Loucy (cell line): ENCODE measurements around the gene LRIG1.

ENCODE experiments used
- H2AFZ ChIP-seq: fragments of 200-600 bp; sonication (generic); 2 replicates; pipeline ENCODE4 v1.6.0; 2016; ENCODE audit warnings: antibody characterized with exemption, mild to moderate bottlenecking, low read length, moderate library complexity
- H3F3A ChIP-seq: fragments of 200-600 bp; 2 replicates; pipeline ENCODE4 v1.6.0; 2016; ENCODE audit warnings: antibody characterized with exemption, low read depth, mild to moderate bottlenecking
- H3K27me3 ChIP-seq: fragments of 200-600 bp; sonication (generic); 2 replicates; pipeline ENCODE4 v1.6.1; 2014; ENCODE audit warnings: low read length, mild to moderate bottlenecking; ENCODE audit not compliant: insufficient read depth, poor library complexity, severe bottlenecking
- H3K36me3 ChIP-seq: fragments of 200-600 bp; sonication (generic); 2 replicates; pipeline ENCODE4 v1.6.1; 2016; ENCODE audit warnings: low read length; ENCODE audit not compliant: insufficient read depth
- H3K4me1 ChIP-seq: fragments of 200-600 bp; sonication (generic); 2 replicates; pipeline ENCODE4 v1.5.1; 2014; ENCODE audit warnings: low read length, mild to moderate bottlenecking; ENCODE audit not compliant: insufficient read depth, poor library complexity, severe bottlenecking
- H3K4me2 ChIP-seq: fragments of 200-600 bp; sonication (generic); 2 replicates; pipeline ENCODE4 v1.6.0; 2014; ENCODE audit warnings: antibody characterized with exemption, low read length, low read depth, mild to moderate bottlenecking; ENCODE audit not compliant: poor library complexity, severe bottlenecking
- H3K4me3 ChIP-seq: fragments of 200-600 bp; sonication (generic); 2 replicates; pipeline ENCODE4 v1.5.1; 2014; ENCODE audit warnings: low read length, mild to moderate bottlenecking, mixed read lengths; ENCODE audit not compliant: poor library complexity, severe bottlenecking
- H3K79me2 ChIP-seq: fragments of 200-600 bp; sonication (generic); 2 replicates; pipeline ENCODE4 v1.6.1; 2014; ENCODE audit warnings: low read length; ENCODE audit not compliant: insufficient read depth
- H3K9ac ChIP-seq: fragments of 200-600 bp; sonication (generic); 2 replicates; pipeline ENCODE4 v1.6.0; 2014; ENCODE audit warnings: mild to moderate bottlenecking, low read depth, low read length, moderate library complexity; ENCODE audit not compliant: poor library complexity, severe bottlenecking
- H3K9me2 ChIP-seq: fragments of 200-600 bp; sonication (generic); replicated peaks from 2 replicates; pipeline ENCODE4 v1.6.1; 2016; ENCODE audit warnings: low read depth, low read length, mixed read lengths
- H3K9me3 ChIP-seq: fragments of 200-600 bp; sonication (generic); 2 replicates; pipeline ENCODE4 v1.6.1; 2014; ENCODE audit warnings: mild to moderate bottlenecking, antibody characterized with exemption, low read length, low read depth; ENCODE audit not compliant: insufficient read depth
- H4K20me1 ChIP-seq: fragments of 200-600 bp; sonication (generic); 2 replicates; pipeline ENCODE4 v1.6.0; 2014; ENCODE audit warnings: antibody characterized with exemption, low read length, mild to moderate bottlenecking; ENCODE audit not compliant: insufficient read depth, poor library complexity, severe bottlenecking
- EZH2phosphoT487 ChIP-seq: fragments of 200-600 bp; IDR thresholded peaks from 2 replicates; pipeline ENCODE4 v1.6.1; 2018; ENCODE audit warnings: antibody characterized with exemption, mild to moderate bottlenecking, moderate library complexity, borderline replicate concordance
- TF ChIP-seq, protein P1 (sequence below): fragments of 200-600 bp; sonication (generic); conservative IDR thresholded peaks from 2 replicates; pipeline ENCODE4 v1.5.1; 2014; ENCODE audit warnings: mild to moderate bottlenecking, antibody characterized with exemption, low read length

LRIG1 gene

DNA sequence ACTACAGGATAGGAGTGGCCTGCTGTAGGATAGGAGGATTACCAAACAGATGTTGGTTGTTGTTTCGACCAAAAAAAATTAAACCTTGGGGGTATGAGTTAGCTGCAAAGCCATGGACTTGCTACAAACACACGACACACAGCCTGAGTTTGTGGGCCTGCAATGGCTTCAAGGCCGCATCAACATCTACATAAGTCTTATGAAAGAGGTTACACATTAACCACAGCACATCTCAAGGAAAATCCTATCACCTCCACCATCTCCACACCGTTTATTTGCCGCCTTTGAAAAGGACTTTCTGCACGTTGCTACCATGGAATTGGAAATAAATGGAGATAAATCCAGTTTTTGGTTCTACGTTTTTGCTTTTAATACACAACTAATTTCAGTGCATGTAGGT lies 23.0 kb downstream of the LRIG1 start:
- Histone ChIP-seq H4K20me1 (peaks cover 75% of the 10 kb centered on the region), H3K4me3 (no peak overlapping the region), H3K9ac (no peak overlapping the region), H3K4me1 (peaks cover 89% of the 10 kb centered on the region), H3K79me2 (peaks cover 98% of the 10 kb centered on the region), H3K9me3 (0 out of 2 replicates have a peak, but pooled peaks cover 2% of the 10 kb centered on the region), H3F3A (no peaks in the 10 kb centered on the region; the same call in 1 of the 2 replicates), H3K36me3 (peaks cover 5% of the 10 kb centered on the region; the same call in 1 of the 2 replicates), H3K4me2 (no peak overlapping the region), H3K27me3 (no peaks in the 10 kb centered on the region), H2AFZ (no peak overlapping the region), H3K9me2 (no peaks in the 10 kb centered on the region)
- TF ChIP-seq, protein P1, sequence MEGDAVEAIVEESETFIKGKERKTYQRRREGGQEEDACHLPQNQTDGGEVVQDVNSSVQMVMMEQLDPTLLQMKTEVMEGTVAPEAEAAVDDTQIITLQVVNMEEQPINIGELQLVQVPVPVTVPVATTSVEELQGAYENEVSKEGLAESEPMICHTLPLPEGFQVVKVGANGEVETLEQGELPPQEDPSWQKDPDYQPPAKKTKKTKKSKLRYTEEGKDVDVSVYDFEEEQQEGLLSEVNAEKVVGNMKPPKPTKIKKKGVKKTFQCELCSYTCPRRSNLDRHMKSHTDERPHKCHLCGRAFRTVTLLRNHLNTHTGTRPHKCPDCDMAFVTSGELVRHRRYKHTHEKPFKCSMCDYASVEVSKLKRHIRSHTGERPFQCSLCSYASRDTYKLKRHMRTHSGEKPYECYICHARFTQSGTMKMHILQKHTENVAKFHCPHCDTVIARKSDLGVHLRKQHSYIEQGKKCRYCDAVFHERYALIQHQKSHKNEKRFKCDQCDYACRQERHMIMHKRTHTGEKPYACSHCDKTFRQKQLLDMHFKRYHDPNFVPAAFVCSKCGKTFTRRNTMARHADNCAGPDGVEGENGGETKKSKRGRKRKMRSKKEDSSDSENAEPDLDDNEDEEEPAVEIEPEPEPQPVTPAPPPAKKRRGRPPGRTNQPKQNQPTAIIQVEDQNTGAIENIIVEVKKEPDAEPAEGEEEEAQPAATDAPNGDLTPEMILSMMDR: no peak
- TF ChIP-seq EZH2phosphoT487: no peak

DNA sequence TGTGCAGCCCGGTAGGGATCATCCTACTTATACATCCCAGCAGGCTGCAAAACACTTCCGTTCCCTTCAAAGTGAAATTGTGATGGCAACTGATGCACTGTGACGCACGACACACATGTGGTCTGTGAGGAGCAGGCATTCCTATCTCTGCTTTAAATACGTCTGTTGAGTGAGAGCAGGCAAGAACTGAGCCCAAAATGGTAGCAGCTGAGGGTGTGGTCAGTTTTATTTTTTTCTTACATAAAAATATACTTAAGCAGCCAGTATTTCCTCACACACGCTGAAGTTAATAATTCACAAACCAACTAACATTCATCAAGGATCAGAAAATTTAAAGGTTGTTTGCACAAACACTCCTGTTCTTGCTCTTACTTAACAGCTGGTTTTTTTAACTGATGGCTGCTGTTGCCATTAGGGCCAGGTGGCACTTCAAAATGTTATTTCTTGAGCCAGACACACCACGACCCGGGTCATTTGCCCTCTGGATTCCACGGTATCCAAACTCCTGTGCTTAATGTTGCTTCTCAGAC lies 23.9 kb downstream of the LRIG1 start:
- H3K9me2 ChIP-seq: no peaks in the 10 kb centered on the region
- H3K9me3 ChIP-seq: 0 out of 2 replicates have a peak, but pooled peaks cover 2% of the 10 kb centered on the region
- H3K4me3 ChIP-seq: no peak overlapping the region
- peaks cover 98% of the 10 kb centered on the region for H3K79me2 ChIP-seq
- no peak overlapping the region for H3K4me2 ChIP-seq
- peaks cover 74% of the 10 kb centered on the region for H4K20me1 ChIP-seq
- TF ChIP-seq EZH2phosphoT487: no peak
- TF ChIP-seq, protein P1: no peak
- no peaks in the 10 kb centered on the region for H3K27me3 ChIP-seq
- no peaks in the 10 kb centered on the region; the same call in 1 of the 2 replicates for H3F3A ChIP-seq
- no peak overlapping the region for H2AFZ ChIP-seq
- H3K4me1 ChIP-seq: peaks cover 87% of the 10 kb centered on the region
- peaks cover 5% of the 10 kb centered on the region; the same call in 1 of the 2 replicates for H3K36me3 ChIP-seq
- H3K9ac ChIP-seq: no peak overlapping the region

- no peak overlapping the region for H2AFZ ChIP-seq
- peaks cover 73% of the 10 kb centered on the region for H3K4me1 ChIP-seq
- no peak overlapping the region for H3K4me3 ChIP-seq
- no peaks in the 10 kb centered on the region for H3K27me3 ChIP-seq
- no peaks in the 10 kb centered on the region; the same call in 1 of the 2 replicates for H3F3A ChIP-seq
- TF ChIP-seq EZH2phosphoT487: no peak
- TF ChIP-seq, protein P1: no peak
- H3K79me2 ChIP-seq: peaks cover 98% of the 10 kb centered on the region
- H3K9ac ChIP-seq: no peak overlapping the region
- H3K36me3 ChIP-seq: peaks cover 5% of the 10 kb centered on the region; the same call in 1 of the 2 replicates
- no peaks in the 10 kb centered on the region for H3K9me2 ChIP-seq
- H3K9me3 ChIP-seq: 0 out of 2 replicates have a peak, but pooled peaks cover 2% of the 10 kb centered on the region
- no peak overlapping the region for H3K4me2 ChIP-seq
- peaks cover 71% of the 10 kb centered on the region for H4K20me1 ChIP-seq
Observed at GRCh38 chr3:66475386-66476020, 25.3 kb downstream of the LRIG1 start.
